T-helper 1 cell treated with Interleukin-12 subunit alpha and Interleukin-12 subunit beta and Interleukin-4 antibody, amounts not matched to agents 30 ng/mL and 1 ng/mL, for 36 hours (primary cell): ENCODE measurements around the gene ABCC2. TPM values are rescaled to one million over a fixed set of nuclear protein-coding genes. Genes with fewer than 3 reads are reported as not detected.
"Not testable (repeated sequence)": the region's sequence is repeated elsewhere in the genome, so short reads cannot be mapped to it uniquely, and the experiment has no call there.

Experiments used
- intact Hi-C: fragments of 100-400 bp; cut with micrococcal nuclease; formaldehyde crosslinking; loops from one replicate; pipeline ENCODE4 v1.15.1; 2024
- total RNA-seq: library from RNA; stranded (reverse); gene quantifications from 2 replicates; pipeline ENCODE4 v1.2.3, GENCODE V29; 2022

ABCC2 gene
- total RNA-seq, 1 donor from 2014 or later: 1.9 TPM

GRCh38 chr10:99850767-99851340 is 68.4 kb downstream of the ABCC2 start:
- intact Hi-C loops: loop anchor here (2.0 kb wide), 1 partner anchor 194 kb away; no protein-coding TSS in a partner anchor

GRCh38 chr10:99851825-99852224 is 69.4 kb downstream of the ABCC2 start:
- intact Hi-C loops: loop anchor here (2.0 kb wide), 1 partner anchor 193 kb away; no protein-coding TSS in a partner anchor

- intact Hi-C loops: no loop called here
Observed at GRCh38 chr10:99852481-99853213, 70.2 kb downstream of the ABCC2 start.

- intact Hi-C loops: loop anchor here (2.0 kb wide), 1 partner anchor 33 kb away; no protein-coding TSS in a partner anchor
Observed at GRCh38 chr10:99853655-99854054, 71.2 kb downstream of the ABCC2 start.

- intact Hi-C loops: loop anchor here (2.0 kb wide), 1 partner anchor 34 kb away; no protein-coding TSS in a partner anchor
Observed at GRCh38 chr10:99854860-99855259, 72.4 kb downstream of the ABCC2 start.

- intact Hi-C loops: loop anchor here (2.0 kb wide), 1 partner anchor 35 kb away; no protein-coding TSS in a partner anchor
Observed at GRCh38 chr10:99855479-99856071, 73.1 kb downstream of the ABCC2 start.

GRCh38 chr10:99858849-99859248 is 76.4 kb downstream of the ABCC2 start:
- intact Hi-C loops: no loop called here

GRCh38 chr10:99859585-99859984 is 77.1 kb downstream of the ABCC2 start:
- intact Hi-C loops: no loop called here

- intact Hi-C loops: no loop called here
Observed at GRCh38 chr10:99860466-99860865, 78.0 kb downstream of the ABCC2 start.

- intact Hi-C loops: not testable (repeated sequence)
Observed at GRCh38 chr10:99863535-99864240, 81.2 kb downstream of the ABCC2 start.

- intact Hi-C loops: not testable (repeated sequence)
Observed at GRCh38 chr10:99867250-99867649, 84.8 kb downstream of the ABCC2 start.

GRCh38 chr10:99869581-99870122 is 87.2 kb downstream of the ABCC2 start:
- intact Hi-C loops: loop anchor here (1.0 kb wide), 2 partner anchors 24 to 140 kb away; partner anchors contain the start of gene DNMBP

- intact Hi-C loops: loop anchor here (1.0 kb wide), 2 partner anchors 25 to 139 kb away; partner anchors contain the start of gene DNMBP
Observed at GRCh38 chr10:99870123-99870730, 87.8 kb downstream of the ABCC2 start.

GRCh38 chr10:99872367-99873162 is 90.1 kb downstream of the ABCC2 start:
- intact Hi-C loops: no loop called here

- intact Hi-C loops: no loop called here
Observed at GRCh38 chr10:99873846-99874245, 91.4 kb downstream of the ABCC2 start.

- intact Hi-C loops: no loop called here
Observed at GRCh38 chr10:99874341-99875085, 92.1 kb downstream of the ABCC2 start.

GRCh38 chr10:99875473-99875872 is 93.0 kb downstream of the ABCC2 start:
- intact Hi-C loops: no loop called here

GRCh38 chr10:99880080-99880835 is 97.8 kb downstream of the ABCC2 start:
- intact Hi-C loops: no loop called here
